GM18858 (cell line): Measurements from ENCODE around the gene KCNK5.

ENCODE experiments used
- ATAC-seq: cut with Tn5 transposase; IDR thresholded peaks from one replicate; pipeline ENCODE4 v1.9.1; 2021; ENCODE audit not compliant: unreplicated experiment

KCNK5 gene

DNA sequence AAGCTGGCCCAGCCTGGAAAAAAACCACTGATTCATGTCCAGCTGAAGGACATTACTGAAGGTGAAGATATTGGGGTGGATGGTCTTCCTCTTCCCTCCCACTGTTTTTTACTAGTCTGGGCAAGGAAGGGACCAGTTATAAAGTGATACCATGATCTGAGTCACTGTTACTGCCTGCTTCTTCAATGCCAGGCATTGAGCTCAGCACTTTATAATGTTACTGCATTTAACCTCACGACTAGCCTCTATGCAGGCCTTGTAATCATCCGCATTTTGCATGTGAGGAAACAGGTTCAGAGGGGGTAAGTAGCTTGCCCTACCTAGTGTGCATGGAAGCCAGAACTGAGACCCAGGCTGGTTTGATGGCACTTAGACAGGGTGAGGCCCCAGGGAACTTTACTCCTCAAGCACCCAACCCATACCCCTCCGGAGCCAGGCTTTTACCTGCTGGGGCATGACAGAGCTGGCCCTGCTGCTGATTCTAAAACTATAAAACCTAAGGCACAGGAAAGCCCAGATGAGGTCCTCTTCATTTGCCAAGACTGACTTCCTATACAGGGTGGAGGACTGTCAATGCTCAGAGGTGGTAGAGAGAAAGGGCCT, 11.0 kb upstream of the KCNK5 start:
- ATAC-seq: no peak

DNA sequence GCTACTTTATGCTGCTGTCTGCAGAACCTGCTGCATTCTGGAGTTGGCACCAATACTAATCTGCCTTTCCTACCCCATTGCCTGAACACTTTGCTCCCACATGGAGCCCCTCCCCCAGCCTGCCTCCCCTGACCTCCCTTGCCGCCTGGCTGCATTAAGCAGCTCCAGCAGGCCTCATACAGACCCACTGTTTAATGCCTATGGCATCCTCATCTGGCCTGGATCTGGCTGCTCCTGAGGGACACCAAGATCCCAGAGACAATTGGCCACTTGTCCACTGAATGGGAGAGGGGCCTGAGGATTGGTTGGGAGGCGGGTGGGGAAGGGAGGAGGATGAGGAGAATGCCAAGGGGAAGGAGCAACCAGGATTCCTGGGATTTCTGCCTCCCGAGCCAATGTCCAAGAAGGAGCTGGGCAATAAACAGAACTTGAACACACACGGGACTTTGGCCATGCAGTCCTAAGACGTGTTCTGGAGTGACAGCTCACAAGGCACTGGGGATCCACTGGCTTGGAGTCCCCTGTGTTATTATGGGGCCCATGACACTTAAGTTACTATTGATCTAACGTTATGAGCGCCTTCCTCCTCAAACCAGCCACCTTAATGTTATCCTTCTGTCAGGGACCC, 10.4 kb upstream of the KCNK5 start:
- no peak for ATAC-seq

DNA sequence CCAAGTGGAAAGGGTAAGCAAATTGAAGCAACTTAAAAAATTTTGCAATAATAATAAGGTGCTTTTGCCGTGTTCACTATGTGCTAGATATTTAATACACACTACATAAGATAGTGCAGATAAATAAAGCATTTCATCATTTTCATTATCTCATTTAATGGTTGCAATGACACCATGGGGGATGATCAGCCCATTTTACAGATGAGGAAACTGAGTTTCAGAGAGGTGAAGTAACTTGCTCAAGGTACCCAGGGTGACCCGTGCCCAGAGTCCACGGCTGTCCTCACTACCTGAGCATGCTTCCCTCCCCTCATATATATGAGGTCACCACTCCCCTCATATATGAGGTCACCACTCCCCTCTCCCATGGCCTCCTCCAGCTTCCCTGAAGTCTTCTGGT, 7.5 kb upstream of the KCNK5 start:
- ATAC-seq: no peak

DNA sequence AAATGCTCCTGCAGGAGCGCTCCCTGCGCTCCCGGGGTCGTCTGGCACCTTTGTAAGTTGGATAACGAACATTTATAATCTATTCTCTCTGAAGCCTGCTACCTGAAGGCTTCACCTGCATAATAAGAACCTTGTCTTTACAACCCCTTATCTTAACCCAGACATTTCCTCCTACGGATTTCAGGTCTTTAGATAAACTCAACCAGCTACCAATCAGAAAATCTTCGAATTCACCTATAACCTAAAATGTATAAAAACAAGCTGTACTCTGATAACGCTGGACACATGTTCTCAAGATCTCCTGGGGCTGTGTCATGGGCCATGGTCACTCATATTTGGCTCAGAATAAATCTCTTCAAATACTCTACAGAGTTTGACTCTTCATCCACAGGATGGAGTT, 4.1 kb upstream of the KCNK5 start:
- ATAC-seq: no peak

DNA sequence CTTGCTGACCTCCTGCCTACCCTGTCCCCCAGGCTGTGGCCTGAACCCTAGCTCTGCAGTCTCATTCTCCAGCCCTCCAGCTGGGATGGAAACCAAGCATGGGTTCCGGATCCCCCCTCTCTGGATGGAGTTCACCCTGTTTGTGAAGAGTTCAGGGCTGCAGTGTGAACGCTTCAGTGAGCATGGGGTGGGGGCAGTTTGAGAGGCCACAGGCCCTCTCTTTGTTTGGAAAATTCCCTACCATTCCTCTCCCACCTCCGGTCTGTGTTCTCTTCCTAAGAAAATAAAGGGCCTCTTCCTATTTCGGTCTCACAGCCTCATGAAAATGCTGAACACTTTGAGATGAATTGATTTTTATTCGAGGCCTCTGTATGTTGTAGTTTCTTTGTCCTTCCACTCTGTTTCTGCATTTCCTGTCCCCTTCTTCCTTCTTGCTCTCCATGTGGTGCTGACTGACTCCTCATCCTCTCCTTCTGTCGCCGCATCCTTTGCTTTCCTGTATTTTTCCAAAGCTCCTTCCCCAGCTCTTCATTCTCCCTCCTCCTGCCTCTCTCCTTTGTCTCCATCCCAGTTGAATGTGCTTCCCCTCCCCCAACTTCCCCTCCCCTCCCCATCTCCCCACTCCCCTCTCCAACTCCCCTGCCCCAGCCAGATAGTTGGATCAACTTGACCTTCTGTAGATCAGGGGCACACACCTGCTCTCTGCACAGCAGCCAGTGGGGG, 2.4 kb upstream of the KCNK5 start:
- ATAC-seq: no peak

DNA sequence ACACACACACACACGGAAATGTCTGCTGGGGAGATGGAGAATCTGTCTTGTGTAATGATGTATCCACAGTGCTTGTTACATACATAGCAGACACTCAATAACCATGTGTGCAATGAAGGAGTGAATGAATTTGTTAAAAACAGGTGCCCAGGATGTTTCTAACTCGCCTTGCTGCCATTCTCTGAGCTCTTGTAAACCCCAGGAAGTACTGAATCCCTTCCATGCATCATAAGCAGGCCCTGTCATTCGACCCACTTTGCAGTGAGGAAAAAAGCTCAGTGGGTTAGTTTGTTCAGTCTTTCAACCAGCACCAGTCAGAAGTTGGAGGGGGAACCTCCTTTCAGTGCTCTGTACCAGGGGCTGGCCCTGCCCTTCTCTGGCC, 1.4 kb upstream of the KCNK5 start:
- ATAC-seq: no peak

DNA sequence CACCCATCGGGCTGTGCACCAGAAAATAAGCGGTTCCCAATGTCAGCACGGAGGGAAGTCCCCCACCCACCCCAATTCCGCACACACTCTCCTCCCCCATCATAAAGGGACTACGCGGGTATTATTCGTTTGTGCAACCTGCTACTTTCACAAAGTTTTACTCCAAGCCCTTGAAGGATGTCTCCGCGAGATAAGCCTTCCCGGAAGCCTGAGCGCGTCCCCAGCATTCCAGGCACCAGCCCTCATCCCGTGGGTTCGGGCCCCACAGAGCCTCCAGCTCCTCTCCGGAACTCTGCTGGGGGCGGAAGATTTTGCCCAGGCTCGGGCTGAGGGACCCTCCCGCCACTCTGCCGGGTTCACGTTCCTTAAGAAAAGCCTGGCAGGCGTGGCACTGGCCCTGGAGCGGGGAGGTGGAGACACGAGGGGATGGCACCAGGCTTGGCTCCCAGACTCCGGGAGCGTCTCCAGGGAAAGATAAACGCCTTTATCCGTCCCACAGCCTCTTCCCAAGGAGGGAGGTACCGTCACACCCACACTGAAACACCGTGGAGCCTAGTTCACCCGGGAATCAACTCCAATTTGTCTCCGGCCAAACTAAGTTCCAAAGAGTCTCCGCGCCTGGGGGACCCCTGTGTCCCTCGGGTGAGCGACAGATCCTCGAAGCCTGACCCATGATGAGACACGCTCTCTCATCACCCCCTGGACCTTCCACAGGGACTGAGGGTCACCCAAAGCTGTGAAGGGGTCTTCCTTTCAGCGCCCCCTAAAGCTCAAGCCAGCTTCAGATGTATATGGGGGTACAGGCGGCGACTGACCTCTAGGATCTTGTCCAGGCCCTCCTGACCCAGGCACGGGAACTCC, 934 bp downstream of the KCNK5 start:
- ATAC-seq: no peak

DNA sequence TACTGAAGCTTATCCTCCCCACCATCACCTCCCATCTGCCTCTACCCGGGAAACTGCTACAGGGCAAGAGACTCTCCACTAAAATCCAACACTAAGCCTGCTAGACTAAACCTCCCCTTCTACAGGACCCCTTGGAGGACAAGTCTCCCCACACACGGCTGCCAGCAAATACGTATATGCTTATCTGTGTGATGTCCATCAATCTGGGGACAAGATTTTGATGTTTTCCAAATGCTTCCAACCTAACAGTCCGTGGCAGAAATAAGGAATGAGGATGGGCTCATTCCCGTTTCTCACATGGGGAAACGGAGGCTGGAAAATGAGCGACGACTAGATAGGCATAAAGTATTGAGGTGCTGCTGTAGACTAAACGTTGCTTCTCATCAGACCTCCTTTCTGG, 1.8 kb downstream of the KCNK5 start:
- no peak for ATAC-seq

DNA sequence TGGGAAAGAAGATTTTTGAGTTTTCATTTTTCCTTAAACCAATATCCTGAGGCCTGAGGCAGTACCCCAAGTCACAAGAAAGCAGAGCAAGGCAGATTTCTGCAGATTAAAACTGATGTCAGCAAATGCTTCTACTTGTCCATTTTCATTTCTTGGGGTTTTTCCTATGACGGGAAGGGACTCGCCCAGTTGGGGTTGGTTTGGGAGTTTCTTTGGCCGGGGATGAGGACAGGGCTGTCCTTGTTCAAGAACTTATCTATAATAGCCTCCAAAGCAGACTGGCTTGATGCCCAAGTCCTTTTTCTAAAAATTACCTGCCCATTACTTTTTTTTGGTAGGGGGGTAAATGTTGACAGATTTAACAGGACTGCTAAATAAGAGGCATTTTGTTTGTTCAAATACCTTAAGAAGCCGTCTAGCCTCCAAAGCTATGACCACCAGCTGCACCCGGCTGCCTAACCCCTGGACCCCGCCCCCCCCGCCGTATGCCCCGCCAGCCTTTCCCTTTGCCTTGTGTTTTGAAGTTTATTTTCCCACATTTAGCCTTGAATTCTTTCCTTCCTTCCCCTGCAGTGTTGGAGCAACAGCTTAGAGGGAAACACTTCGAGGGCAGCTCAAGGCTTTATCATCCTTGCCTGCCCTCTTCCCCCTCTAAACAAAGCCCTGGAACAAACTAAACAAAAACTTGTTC, 2.5 kb downstream of the KCNK5 start:
- ATAC-seq: no peak

DNA sequence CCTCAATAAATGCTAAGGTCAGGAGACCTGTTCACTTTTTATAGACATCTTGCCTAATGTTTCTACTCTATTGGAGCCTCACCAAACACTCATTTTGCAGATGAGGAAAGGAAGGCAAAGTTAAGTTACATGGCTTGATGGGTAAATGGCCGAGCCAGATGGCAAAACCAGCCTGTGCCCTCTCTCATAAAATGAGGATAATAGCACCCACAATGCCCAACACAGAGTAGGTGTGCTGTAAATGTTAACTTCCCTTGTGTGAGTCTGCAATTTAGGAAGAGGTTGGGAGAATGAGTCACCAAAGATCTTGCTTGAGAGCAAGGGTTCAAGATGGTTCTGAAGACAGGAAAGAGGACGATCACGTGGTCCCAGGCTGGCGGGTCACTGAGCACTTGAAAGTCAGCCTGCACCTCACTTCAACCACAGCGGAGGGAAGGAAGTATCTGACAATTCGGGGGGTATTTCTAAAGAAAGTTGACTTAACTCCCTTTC, 3.3 kb downstream of the KCNK5 start:
- ATAC-seq: no peak

DNA sequence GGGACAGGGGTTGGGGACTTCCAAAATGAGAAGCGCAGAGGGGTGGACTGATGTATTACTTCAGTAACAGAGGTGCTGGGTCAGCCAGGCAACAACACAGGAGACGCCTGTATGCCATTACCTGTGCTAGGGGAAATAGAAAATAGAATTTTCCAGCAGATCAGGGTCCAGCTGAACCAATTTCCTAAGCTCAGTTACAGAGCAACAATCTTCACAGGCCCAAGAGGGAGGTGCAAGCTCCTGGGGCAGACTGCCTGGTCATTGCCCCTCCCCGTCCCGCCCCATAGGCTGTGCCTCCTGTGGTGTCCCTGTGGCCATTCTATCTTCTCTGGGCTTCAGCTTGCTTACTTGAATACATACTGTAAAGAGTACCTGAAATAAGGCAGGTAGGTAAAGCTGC, 3.7 kb downstream of the KCNK5 start:
- ATAC-seq: no peak

DNA sequence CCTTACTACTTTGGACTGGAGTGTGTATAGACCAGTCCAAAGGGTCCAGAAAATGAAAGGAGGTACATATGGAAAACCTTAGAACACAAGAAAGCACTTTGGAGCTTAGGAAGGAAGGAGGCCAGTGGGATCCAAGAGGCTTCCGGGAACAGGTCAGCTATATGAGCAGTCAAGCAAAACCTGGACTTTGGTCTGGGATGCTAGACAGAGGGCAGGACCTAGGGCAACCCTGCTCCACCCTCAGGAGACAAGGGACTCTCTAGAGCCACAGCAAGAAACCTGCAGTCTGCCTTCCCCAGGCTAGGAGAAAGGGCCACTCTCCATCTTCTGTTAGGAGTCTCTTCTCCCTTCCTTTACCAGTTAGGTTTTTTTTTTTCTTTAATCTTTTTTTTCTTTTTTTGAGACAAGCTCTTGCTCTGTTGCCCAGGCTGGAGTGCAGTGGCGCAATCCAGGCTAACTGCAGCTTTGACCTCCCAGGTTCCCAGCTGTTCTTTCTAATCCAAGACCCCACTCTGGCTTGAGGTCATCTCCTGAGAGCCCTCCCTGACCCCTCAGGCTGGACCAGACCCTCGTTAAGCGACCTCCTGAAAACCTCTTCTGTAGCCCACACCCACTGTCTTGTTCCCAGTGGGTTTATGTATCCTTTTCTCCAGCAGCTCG, 4.6 kb downstream of the KCNK5 start:
- ATAC-seq: no peak

DNA sequence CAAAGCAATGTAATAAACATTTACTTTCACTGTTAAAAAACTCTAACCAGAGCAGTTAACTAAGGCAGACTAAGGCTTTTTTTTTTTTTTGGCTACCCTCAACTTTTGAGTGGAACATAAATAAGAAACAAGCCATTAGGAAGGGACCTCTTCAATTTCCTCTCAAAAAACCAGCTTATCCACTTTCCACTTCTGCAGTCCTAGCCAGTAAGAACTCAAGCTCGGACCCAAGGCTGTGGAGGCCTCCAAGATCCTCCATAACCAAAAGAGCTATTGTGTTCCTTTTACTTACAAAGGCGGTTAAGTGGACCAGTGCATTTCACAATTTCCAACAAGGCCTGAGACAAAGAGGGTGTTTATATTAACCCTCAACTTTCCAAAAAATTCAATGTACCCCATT, 5.3 kb downstream of the KCNK5 start:
- no peak for ATAC-seq

DNA sequence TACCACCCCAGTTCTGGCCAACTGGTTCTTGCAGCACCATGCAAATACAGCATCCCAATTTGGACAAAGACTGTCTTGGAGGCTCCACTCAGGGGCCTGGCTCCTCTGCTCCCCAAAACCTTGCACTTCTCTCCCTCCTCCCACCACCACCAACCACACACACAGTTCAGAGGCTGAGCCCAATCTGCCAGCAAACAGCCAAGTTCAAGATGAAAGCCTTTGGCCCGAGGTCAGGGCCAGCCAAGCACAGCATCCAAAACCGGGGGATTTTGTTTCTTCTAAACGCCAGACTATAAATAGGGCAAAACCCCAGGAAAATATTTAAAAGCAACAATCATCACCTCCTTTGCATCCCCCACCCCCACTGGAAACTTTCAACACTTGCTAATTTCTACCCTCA, 5.7 kb downstream of the KCNK5 start:
- no peak for ATAC-seq

DNA sequence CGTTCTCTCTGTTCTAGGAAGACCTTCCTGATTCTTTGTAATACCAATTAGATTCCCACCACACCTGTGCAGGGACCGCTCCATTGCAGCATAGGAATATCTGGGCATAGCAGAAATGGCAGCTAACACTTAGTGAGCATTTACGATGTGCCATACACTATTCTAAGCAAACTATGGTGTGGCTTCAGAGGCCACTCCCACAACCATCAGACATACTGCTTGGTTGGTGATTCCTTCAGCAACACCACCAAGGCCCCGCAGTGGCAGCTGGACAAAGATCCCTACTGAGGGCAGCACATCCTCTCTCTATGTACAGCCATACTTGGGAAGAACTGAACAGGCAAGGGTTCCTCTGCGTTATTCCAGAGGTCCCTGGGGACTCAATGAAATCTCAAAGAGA, 6.2 kb downstream of the KCNK5 start:
- no peak for ATAC-seq

DNA sequence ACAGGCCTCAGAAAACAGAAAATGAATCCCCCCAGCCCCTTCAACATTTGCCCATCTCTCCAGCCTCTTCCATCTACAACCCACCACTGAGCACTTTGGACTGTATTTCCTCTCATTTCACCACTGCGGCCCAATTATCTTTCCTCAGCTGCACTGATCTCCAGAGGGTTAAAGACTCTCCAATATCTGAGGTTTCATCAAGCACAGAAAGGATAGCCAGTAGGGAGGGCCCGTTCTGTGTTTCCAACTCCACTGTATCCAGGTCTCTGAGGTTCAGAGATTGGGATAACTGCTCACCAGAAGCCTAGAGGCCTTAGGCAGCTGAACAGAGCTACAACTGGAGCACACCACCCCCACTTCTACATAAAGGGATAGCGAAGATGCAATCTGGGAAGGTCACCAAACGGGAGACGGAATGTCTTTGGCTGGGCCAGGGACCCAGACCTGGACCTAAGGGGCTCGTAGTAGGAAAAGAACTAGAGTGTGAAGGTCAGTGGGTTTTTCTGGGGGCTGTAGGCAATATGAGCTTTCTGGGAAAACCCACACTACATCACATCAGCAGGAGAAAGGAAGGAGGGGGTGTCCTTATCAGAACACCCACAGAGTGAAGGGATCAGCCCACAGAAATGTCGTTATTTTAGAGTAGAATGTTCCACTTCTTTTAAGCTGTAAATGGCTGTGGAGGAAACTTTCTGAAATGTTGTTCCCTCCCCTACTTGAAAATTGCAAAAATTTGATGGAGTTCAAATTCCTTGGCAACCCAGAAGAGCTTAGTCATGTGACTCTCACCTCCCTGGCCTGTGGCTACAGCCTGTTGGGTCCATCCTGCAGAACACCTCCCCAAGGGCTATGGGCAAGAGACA, 7.3 kb downstream of the KCNK5 start:
- ATAC-seq: no peak

DNA sequence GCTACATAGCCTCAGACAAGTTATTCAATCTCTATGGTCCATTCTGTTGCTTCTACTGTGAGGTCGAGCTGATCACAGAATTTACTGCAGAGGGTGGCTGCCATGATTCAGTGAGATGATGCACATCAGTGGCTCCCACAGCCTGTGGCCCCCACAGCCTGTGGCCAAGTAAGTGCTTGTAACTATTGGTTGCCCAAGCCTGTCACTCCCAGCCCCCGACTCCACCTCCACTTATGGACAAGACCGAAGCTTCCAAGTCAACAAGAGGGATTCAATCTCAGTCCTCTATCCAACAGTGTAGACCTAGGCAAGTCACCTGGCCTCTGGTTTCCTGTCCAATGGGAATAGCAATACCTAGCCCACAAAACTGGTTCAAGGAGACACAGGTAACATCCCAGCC, 8.2 kb downstream of the KCNK5 start:
- ATAC-seq: no peak

DNA sequence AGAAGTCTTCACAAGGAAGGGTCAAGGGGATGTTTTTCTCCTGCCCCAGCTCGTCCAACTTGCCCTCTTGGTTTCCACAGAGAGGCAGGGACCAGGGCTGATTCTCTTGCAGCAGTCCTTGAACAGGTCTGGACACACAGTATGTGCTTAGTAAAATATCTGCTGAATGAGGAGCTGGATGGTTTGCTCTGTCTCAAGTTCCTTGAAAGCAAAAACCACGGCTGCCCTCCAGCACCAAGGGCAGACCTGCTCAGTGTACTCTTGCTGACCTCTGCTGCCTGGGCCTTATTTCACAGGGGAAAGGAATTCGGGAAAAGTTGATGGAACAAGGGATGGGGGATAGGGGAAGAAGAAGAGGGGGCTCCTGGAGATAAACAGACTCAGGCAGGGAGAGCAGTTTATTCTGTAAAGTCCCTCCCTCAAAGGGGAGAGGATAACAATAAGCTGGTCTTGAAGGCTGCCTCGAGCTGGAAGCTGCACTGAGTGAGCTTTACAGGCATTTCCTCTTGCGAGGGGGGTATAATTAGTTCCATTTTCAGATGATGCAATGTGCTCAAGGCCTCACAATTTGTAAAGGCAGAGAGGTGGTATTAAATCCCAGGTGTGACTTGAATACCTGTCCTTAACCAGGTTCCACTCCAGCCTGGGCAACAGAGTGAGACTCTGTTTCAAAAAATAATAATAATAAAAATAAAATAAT, 10.3 kb downstream of the KCNK5 start:
- ATAC-seq: no peak
